DMS 273 (cell line): ENCODE measurements around the gene EMID1.
"Not testable (repeated sequence)": the region's sequence is repeated elsewhere in the genome, so short reads cannot be mapped to it uniquely, and the experiment has no call there.

ENCODE experiments used
- DNase-seq: peaks from one replicate; lab custom pipeline; 2025; ENCODE audit not compliant: unreplicated experiment; lab: John Stamatoyannopoulos, UW

EMID1 gene

GRCh38 chr22:29226351-29226981 is 20.8 kb downstream of the EMID1 start:
- DNase-seq: no peak

GRCh38 chr22:29230972-29231875 is 25.5 kb downstream of the EMID1 start:
- no peak for DNase-seq

DNA sequence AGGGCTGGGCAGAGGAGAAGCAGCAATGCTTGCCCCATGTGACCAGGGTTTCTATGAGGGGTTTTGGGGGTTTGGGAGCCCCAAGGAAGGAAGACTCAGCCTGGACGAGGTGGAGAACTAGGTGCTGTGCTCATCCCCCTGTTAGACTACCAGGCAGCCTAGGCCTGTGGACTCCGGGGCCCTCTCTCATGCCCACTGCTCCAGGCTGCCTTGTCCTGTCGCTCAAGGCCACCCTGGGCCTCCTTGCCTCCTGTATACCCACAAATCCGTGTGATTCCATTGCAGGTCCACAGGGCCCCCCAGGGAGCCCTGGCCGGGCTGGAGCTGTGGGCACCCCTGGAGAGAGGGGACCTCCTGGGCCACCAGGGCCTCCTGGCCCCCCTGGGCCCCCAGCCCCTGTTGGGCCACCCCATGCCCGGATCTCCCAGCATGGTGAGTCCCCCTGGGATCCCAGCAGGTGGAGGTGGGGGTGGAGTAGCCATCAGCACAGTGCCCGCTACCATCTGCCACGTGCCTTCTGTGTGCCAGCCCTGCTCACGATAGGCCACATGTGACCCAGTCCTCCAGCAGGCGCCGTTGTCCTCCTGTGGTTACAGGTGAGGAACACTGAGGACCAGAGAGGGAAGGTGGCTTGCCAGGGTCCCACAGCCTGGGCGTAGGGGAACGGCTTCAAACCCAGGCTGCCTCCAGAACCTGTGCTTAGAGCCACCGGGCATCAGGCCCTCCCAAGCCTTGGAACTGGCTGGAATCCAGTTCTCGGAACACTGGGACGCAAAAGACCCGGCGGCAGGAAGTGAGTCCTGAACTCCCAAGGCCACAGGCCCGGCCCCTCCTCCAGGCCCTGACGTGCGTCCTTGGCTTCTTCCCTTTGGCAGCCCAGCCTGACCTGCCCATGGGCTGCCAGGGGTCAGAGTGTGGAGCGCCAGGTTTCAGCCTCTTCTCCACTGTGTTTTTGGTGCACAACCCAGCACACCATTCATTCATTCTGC is 26.6 kb downstream of the EMID1 start:
- DNase-seq: peak; percentile 38

GRCh38 chr22:29233277-29233877 is 27.7 kb downstream of the EMID1 start:
- DNase-seq: no peak

- DNase-seq: peak; percentile 88
Measured at GRCh38 chr22:29240481-29240880, 34.8 kb downstream of the EMID1 start.

- no peak for DNase-seq
Measured at GRCh38 chr22:29243874-29244446, 38.3 kb downstream of the EMID1 start.

- DNase-seq: peak; percentile 25
Measured at GRCh38 chr22:29244785-29245625, 39.3 kb downstream of the EMID1 start.

DNA sequence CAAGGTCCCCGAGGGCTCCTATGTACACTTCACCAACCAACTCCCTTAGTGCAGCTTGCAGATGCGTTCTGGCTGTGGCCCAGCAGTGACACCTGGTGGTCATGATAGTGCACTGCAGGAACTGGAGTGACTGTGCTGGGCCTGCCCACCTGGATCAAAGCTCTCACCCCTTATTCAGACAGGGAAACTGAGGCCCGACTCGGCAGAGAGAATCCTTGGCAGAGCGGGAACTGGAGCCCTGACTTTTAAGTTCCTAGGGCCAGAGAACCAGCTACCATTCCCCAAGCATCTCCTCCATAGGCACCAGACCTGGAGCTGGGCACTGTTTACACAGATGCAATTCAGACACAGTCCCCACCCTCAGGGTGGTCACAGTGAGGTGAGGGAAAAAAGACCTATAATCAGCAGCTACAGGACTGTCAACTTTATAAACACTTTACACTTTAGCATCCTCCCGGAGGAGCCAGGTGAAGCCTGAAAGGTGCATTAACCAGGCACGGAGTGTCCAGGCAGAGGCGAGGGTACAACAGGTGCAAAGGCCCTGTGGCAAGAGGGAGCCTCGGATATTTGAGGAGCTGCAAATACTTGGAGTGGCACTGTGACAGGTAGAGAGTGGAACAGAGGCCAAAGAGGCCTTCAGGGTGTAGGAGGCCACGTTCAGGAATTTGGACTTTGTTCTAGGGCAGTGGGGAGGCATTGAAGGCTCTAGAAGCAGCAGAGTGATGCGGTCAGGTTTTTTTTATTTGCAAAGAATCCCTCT is 40.1 kb downstream of the EMID1 start:
- DNase-seq: peak; percentile 73

DNA sequence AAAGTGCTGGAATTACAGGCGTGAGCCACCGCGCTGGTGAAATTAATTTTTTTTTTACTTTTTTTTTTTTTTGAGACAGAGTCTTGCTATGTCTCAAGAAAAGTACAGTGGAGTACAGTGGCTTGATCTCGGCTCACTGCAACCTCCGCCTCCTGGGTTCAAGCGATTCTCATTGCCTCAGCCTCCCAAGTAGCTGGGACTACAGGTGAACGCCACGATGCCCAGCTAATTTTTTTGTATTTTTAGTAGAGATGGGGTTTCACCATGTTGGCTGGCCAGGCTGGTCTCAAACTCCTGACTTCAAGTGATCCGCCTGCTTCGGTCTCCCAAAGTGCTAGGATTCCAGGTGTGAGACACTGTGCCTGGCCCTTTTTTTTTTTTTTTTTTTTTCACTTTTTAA is 42.2 kb downstream of the EMID1 start:
- not testable (repeated sequence) for DNase-seq

GRCh38 chr22:29251265-29251664 is 45.6 kb downstream of the EMID1 start:
- DNase-seq: no peak

- peak; percentile 18 for DNase-seq
Measured at GRCh38 chr22:29251981-29252911, 46.5 kb downstream of the EMID1 start.

GRCh38 chr22:29253561-29254285 is 48.0 kb downstream of the EMID1 start:
- no peak for DNase-seq

DNA sequence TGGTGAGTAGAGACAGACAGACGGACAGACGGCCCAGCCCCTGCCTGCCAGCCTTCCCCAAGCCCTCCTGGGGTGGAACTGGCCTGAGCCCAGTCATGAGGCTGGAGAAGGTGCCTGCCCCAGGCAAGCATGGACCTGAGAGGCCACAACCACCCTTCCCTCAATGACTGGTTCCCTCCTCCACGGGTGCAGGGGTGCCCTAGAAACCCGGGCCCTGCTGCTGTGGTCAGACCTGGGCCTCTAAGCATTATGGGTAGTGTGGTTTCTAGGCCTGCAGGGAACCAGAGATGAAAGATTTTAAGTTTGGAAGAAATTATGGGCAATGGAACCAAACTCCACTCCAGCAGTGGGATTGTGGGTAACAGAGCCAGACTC is 48.6 kb downstream of the EMID1 start:
- DNase-seq: no peak

GRCh38 chr22:29255064-29255621 is 49.4 kb downstream of the EMID1 start:
- no peak for DNase-seq

- DNase-seq: no peak
Measured at GRCh38 chr22:29256606-29257325, 51.1 kb downstream of the EMID1 start.

GRCh38 chr22:29257751-29258181 is 52.1 kb downstream of the EMID1 start:
- DNase-seq: no peak
